ENCODE measurements around the gene OR13J1.

The OR13J1 gene

DNA sequence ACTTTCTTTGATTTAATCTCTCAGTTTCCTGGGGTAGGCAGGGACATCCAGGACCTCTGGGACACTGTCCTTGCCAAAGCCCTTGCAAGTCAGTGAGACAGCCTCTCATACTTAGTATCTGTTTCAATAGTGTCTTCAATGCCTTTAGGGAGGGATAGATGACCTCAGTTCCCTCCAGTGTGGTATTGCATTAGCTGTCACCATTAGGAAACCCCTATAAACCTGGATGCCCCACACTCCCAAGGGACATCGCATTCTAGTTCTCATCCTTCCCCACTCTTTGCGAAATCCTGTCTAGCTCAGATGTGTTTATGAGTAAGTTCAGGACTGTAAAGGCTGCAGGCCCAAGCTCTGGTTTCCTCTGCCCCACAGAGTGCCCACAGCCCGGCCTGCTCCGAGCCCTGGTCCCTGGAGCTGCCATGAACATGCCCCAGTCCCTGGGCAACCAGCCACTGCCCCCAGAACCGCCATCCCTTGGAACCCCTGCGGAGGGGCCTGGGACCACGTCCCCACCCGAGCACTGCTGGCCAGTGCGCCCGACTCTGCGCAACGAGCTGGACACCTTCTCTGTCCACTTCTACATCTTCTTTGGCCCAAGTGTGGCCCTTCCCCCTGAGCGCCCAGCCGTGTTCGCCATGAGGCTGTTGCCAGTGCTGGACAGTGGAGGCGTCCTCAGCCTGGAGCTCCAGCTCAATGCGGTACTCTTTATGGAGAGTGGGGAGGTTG, 28.0 kb downstream of the OR13J1 start:
- Histone ChIP-seq H3K4me1 (ENCODE audit: control insufficient read depth, insufficient read depth, low read length, unreplicated experiment) (peaks cover 30% of the 10 kb centered on the region), H3K27me3 (ENCODE audit: insufficient read depth, low read length) (no peaks in the 10 kb centered on the region), H3K4me3 (ENCODE audit: low read depth, low read length) (no peak overlapping the region), H3K79me2 (ENCODE audit: control insufficient read depth, insufficient read depth, low read length, unreplicated experiment) (no peaks in the 10 kb centered on the region), H3K36me3 (ENCODE audit: insufficient read depth, low read length) (no peaks in the 10 kb centered on the region), H2AFZ (ENCODE audit: low read length, unreplicated experiment) (no peak overlapping the region), H3K27ac (ENCODE audit: low read depth, low read length) (no peak overlapping the region)

GRCh38 chr9:35841645-35841900, 28.6 kb downstream of the OR13J1 start:
- no peak overlapping the region for H2AFZ ChIP-seq (ENCODE audit: low read length, unreplicated experiment)
- H3K36me3 ChIP-seq (ENCODE audit: insufficient read depth, low read length): no peaks in the 10 kb centered on the region
- no peaks in the 10 kb centered on the region for H3K79me2 ChIP-seq (ENCODE audit: control insufficient read depth, insufficient read depth, low read length, unreplicated experiment)
- H3K4me1 ChIP-seq (ENCODE audit: control insufficient read depth, insufficient read depth, low read length, unreplicated experiment): peaks cover 30% of the 10 kb centered on the region
- H3K27ac ChIP-seq (ENCODE audit: low read depth, low read length): no peak overlapping the region
- H3K4me3 ChIP-seq (ENCODE audit: low read depth, low read length): no peak overlapping the region
- no peaks in the 10 kb centered on the region for H3K27me3 ChIP-seq (ENCODE audit: insufficient read depth, low read length)

- Histone ChIP-seq H3K4me1 (ENCODE audit: control insufficient read depth, insufficient read depth, low read length, unreplicated experiment) (peaks cover 30% of the 10 kb centered on the region), H3K4me3 (ENCODE audit: low read depth, low read length) (no peak overlapping the region), H2AFZ (ENCODE audit: low read length, unreplicated experiment) (no peak overlapping the region), H3K36me3 (ENCODE audit: insufficient read depth, low read length) (no peaks in the 10 kb centered on the region), H3K27me3 (ENCODE audit: insufficient read depth, low read length) (no peaks in the 10 kb centered on the region), H3K79me2 (ENCODE audit: control insufficient read depth, insufficient read depth, low read length, unreplicated experiment) (no peaks in the 10 kb centered on the region), H3K27ac (ENCODE audit: low read depth, low read length) (no peak overlapping the region)
Observed at GRCh38 chr9:35840881-35841644, 29.1 kb downstream of the OR13J1 start.

DNA sequence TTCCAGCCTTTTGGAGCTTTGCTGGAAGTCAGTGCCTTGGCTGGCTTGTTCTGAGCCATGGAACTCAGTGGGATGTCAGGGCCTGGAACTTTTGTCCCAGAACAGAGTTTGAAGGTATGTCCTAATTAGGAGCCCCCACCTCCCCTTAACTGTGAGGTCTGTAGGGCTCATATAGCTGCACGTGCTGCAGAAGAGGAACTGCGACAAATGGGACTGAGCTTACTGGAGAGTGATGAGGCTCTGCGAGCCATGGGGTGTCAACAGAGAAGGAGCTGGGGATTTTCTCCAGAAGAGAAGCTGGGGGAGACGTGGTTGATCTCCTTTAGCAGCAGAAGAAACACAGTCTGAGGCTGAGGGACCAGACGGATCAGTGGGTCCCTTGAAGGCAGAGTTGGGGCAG, 30.3 kb downstream of the OR13J1 start:
- Histone ChIP-seq H3K4me1 (ENCODE audit: control insufficient read depth, insufficient read depth, low read length, unreplicated experiment) (peaks cover 20% of the 10 kb centered on the region), H3K36me3 (ENCODE audit: insufficient read depth, low read length) (no peaks in the 10 kb centered on the region), H3K4me3 (ENCODE audit: low read depth, low read length) (no peak overlapping the region), H3K27me3 (ENCODE audit: insufficient read depth, low read length) (no peaks in the 10 kb centered on the region), H3K79me2 (ENCODE audit: control insufficient read depth, insufficient read depth, low read length, unreplicated experiment) (no peaks in the 10 kb centered on the region), H3K27ac (ENCODE audit: low read depth, low read length) (no peak overlapping the region), H2AFZ (ENCODE audit: low read length, unreplicated experiment) (no peak overlapping the region)

GRCh38 chr9:35836595-35836994, 33.6 kb downstream of the OR13J1 start:
- Histone ChIP-seq H3K36me3 (ENCODE audit: insufficient read depth, low read length) (no peaks in the 10 kb centered on the region), H3K79me2 (ENCODE audit: control insufficient read depth, insufficient read depth, low read length, unreplicated experiment) (no peaks in the 10 kb centered on the region), H2AFZ (ENCODE audit: low read length, unreplicated experiment) (no peak overlapping the region), H3K27ac (ENCODE audit: low read depth, low read length) (no peak overlapping the region), H3K4me1 (ENCODE audit: control insufficient read depth, insufficient read depth, low read length, unreplicated experiment) (peaks cover 6% of the 10 kb centered on the region), H3K27me3 (ENCODE audit: insufficient read depth, low read length) (no peaks in the 10 kb centered on the region), H3K4me3 (ENCODE audit: low read depth, low read length) (no peak overlapping the region)

DNA sequence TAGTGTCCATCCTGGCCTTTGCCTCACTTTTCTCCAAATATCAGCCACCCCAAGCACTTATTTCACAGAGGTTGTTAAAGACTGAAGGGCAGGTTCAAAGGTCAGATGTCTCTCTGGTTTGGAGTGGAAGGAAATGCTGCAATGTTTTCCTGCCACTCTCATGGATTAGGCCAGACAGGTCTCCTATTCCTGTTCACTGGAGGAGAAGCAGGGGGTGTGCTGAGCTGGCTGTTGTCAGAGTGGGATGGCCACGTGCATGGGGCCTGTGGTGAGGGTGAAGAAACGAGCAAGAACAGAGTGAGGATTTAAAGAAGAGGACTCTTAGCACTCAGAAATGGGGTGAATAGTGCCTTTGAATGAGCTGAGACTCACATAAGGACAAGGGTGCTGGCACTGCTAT, 34.4 kb downstream of the OR13J1 start:
- Histone ChIP-seq H2AFZ (ENCODE audit: low read length, unreplicated experiment) (no peak overlapping the region), H3K4me1 (ENCODE audit: control insufficient read depth, insufficient read depth, low read length, unreplicated experiment) (peaks cover 6% of the 10 kb centered on the region), H3K27ac (ENCODE audit: low read depth, low read length) (no peak overlapping the region), H3K36me3 (ENCODE audit: insufficient read depth, low read length) (no peaks in the 10 kb centered on the region), H3K79me2 (ENCODE audit: control insufficient read depth, insufficient read depth, low read length, unreplicated experiment) (no peaks in the 10 kb centered on the region), H3K4me3 (ENCODE audit: low read depth, low read length) (no peak overlapping the region), H3K27me3 (ENCODE audit: insufficient read depth, low read length) (no peaks in the 10 kb centered on the region)

DNA sequence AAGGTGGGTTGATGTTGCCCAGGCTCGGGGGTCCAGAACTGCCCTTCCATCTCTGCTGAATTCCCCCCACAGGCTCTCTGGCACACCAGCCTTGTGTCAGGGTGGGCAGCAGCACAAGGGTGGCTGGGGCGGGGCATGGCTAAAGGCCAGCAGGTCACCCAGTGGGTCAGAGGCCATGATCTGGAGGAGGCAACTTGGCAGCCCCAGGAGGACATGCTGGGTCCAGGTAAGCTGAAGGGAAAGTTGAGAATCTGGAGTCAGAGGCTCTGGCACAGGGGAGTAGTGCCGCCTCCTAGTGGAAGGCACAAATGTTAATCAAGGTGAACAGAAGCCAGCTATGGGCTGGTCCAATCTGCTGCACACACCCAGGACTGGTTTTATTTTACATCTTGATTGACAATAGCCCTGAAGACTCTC, 35.0 kb downstream of the OR13J1 start:
- H3K4me3 ChIP-seq (ENCODE audit: low read depth, low read length): no peak overlapping the region
- H3K4me1 ChIP-seq (ENCODE audit: control insufficient read depth, insufficient read depth, low read length, unreplicated experiment): peaks cover 6% of the 10 kb centered on the region
- no peak overlapping the region for H3K27ac ChIP-seq (ENCODE audit: low read depth, low read length)
- no peaks in the 10 kb centered on the region for H3K79me2 ChIP-seq (ENCODE audit: control insufficient read depth, insufficient read depth, low read length, unreplicated experiment)
- H3K27me3 ChIP-seq (ENCODE audit: insufficient read depth, low read length): no peaks in the 10 kb centered on the region
- H3K36me3 ChIP-seq (ENCODE audit: insufficient read depth, low read length): no peaks in the 10 kb centered on the region
- H2AFZ ChIP-seq (ENCODE audit: low read length, unreplicated experiment): no peak overlapping the region

DNA sequence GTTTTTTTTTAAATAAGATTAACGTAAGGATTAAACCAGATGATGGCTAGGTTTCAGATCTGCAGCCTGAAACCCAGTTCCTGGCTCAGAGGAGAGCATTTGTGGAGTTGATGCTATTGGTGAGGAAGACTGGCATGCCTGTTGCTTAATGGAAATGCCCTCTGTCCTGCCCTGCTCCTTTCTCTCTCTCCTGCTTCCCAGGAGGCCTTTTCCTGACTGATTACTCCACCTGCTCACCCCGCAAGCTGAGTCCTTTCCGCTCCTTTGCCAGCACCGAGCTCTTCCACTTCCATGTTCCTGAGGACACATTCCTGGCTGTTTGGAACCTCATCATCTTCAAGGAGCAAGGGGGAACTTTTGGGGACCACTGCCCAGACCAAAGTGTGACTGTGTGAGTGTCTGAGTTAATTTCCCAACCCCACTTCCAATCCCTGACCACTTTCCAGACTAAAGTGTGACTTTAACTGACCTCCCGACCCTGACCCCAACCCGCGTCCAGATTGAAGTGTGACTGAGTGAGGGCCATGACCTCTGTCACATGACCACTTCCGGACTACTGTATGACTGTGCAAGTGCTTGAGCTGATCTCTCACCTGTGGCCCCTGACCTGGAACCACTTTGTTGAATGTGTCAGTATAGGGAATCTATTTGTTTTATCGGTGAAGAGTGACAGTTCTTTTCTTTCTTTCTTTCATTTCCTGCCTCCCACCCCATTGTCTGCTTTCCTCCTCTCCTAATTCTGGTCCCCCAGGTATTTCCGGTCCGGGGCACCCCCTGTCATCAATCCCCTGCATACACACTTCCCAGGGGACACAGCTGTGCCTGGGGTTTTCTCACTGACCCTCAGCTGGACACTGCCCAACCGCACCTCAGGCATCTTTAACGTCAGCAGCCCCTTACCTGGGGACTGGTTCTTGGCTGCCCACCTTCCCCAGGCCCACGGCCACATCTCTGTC, 35.7 kb downstream of the OR13J1 start:
- no peak overlapping the region for H3K27ac ChIP-seq (ENCODE audit: low read depth, low read length)
- no peak overlapping the region for H2AFZ ChIP-seq (ENCODE audit: low read length, unreplicated experiment)
- H3K4me1 ChIP-seq (ENCODE audit: control insufficient read depth, insufficient read depth, low read length, unreplicated experiment): peaks cover 12% of the 10 kb centered on the region
- no peaks in the 10 kb centered on the region for H3K79me2 ChIP-seq (ENCODE audit: control insufficient read depth, insufficient read depth, low read length, unreplicated experiment)
- H3K4me3 ChIP-seq (ENCODE audit: low read depth, low read length): no peak overlapping the region
- H3K27me3 ChIP-seq (ENCODE audit: insufficient read depth, low read length): no peaks in the 10 kb centered on the region
- H3K36me3 ChIP-seq (ENCODE audit: insufficient read depth, low read length): no peaks in the 10 kb centered on the region

GRCh38 chr9:35832814-35833213, 37.4 kb downstream of the OR13J1 start:
- no peak overlapping the region for H3K4me3 ChIP-seq (ENCODE audit: low read depth, low read length)
- H3K27me3 ChIP-seq (ENCODE audit: insufficient read depth, low read length): no peaks in the 10 kb centered on the region
- no peak overlapping the region for H2AFZ ChIP-seq (ENCODE audit: low read length, unreplicated experiment)
- no peaks in the 10 kb centered on the region for H3K79me2 ChIP-seq (ENCODE audit: control insufficient read depth, insufficient read depth, low read length, unreplicated experiment)
- H3K27ac ChIP-seq (ENCODE audit: low read depth, low read length): no peak overlapping the region
- peaks cover 12% of the 10 kb centered on the region for H3K4me1 ChIP-seq (ENCODE audit: control insufficient read depth, insufficient read depth, low read length, unreplicated experiment)
- H3K36me3 ChIP-seq (ENCODE audit: insufficient read depth, low read length): no peaks in the 10 kb centered on the region

GRCh38 chr9:35831040-35831439, 39.2 kb downstream of the OR13J1 start:
- H3K79me2 ChIP-seq (ENCODE audit: control insufficient read depth, insufficient read depth, low read length, unreplicated experiment): no peaks in the 10 kb centered on the region
- no peak overlapping the region for H2AFZ ChIP-seq (ENCODE audit: low read length, unreplicated experiment)
- no peaks in the 10 kb centered on the region for H3K27me3 ChIP-seq (ENCODE audit: insufficient read depth, low read length)
- H3K4me1 ChIP-seq (ENCODE audit: control insufficient read depth, insufficient read depth, low read length, unreplicated experiment): peaks cover 19% of the 10 kb centered on the region
- H3K36me3 ChIP-seq (ENCODE audit: insufficient read depth, low read length): no peaks in the 10 kb centered on the region
- H3K4me3 ChIP-seq (ENCODE audit: low read depth, low read length): no peak overlapping the region
- H3K27ac ChIP-seq (ENCODE audit: low read depth, low read length): no peak overlapping the region
